Activated CD8-positive, alpha-beta T cell treated with anti-CD3 and anti-CD28 coated beads for 36 hours (primary cell): Measurements from ENCODE around the gene AKAP11. TPM values are rescaled to one million over a fixed set of nuclear protein-coding genes. Genes with fewer than 3 reads are reported as not detected.

Source experiments
- ATAC-seq: fragments of 200-7000 bp; cut with Tn5 transposase; one replicate; pipeline ENCODE4 v1.10.0; 2021; ENCODE audit warnings: mild to moderate bottlenecking, moderate library complexity
- CTCF ChIA-PET: fragments of 350-600 bp; sonication (Branson Sonifier 250); formaldehyde crosslinking; loops from one replicate; lab custom pipeline; 2021; ENCODE audit warnings: antibody characterized with exemption; lab: Charles Lee
- POLR2A ChIA-PET: fragments of 350-600 bp; sonication (Branson Sonifier 250); formaldehyde crosslinking; loops from one replicate; lab custom pipeline; 2021; ENCODE audit warnings: antibody characterized with exemption; lab: Charles Lee
- DNase-seq: peaks from one replicate; pipeline ENCODE4 v3.0.0-alpha.2; 2020
- H3K27ac Mint-ChIP-seq: one replicate; pipeline ENCODE4 v1.8.0; 2021; ENCODE audit warnings: mild to moderate bottlenecking, mixed read lengths
- H3K27me3 Mint-ChIP-seq: one replicate; pipeline ENCODE4 v1.8.0; 2021; ENCODE audit warnings: mixed read lengths
- H3K36me3 Mint-ChIP-seq: one replicate; pipeline ENCODE4 v1.8.0; 2021; ENCODE audit warnings: low read depth, mixed read lengths
- H3K4me1 Mint-ChIP-seq: one replicate; pipeline ENCODE4 v1.8.0; 2021; ENCODE audit warnings: low read depth, mixed read lengths
- H3K4me3 Mint-ChIP-seq: one replicate; pipeline ENCODE4 v1.8.0; 2021; ENCODE audit warnings: mild to moderate bottlenecking, moderate library complexity, mixed read lengths
- H3K9me3 Mint-ChIP-seq: one replicate; pipeline ENCODE4 v1.8.0; 2021; ENCODE audit warnings: mixed read lengths
- CTCF ChIP-seq: fragments of 200-600 bp; IDR thresholded peaks from one replicate; pipeline ENCODE4 v1.8.0; 2022; ENCODE audit warnings: antibody characterized with exemption, mild to moderate bottlenecking
- intact Hi-C: fragments of 100-400 bp; cut with micrococcal nuclease; formaldehyde crosslinking; loops from one replicate; pipeline ENCODE4 v1.10.0; 2022
- total RNA-seq, 2 experiments: library from RNA; stranded (reverse); gene quantifications; one replicate each; pipeline ENCODE4 v1.2.3, GENCODE V29; 2021

The AKAP11 gene
- total RNA-seq, 2 experiments from 2014 or later = 37.0 to 37.5 TPM

GRCh38 chr13:42279080-42279479 is 7.1 kb downstream of the AKAP11 start:
- peak; percentile 66 for DNase-seq
- ChIA-PET CTCF (no interaction called here), POLR2A (interaction anchor here (0.7 kb wide), 1 partner anchor 19 kb away, joined by 3 read pairs; no protein-coding TSS in a partner anchor)
- no peak for TF ChIP-seq CTCF
- H3K27ac Mint-ChIP-seq = no peak overlapping the region
- peak; percentile 46 for ATAC-seq
- no peaks in the 10 kb centered on the region for H3K27me3 Mint-ChIP-seq
- intact Hi-C loops = loop anchor here (5.0 to 10.0 kb wide), 2 partner anchors 48 to 364 kb away; no protein-coding TSS in a partner anchor
- peaks cover 37% of the 10 kb centered on the region for H3K36me3 Mint-ChIP-seq
- no peaks in the 10 kb centered on the region for H3K9me3 Mint-ChIP-seq
- no peak overlapping the region for H3K4me3 Mint-ChIP-seq
- peaks cover 42% of the 10 kb centered on the region for H3K4me1 Mint-ChIP-seq

- H3K4me1 Mint-ChIP-seq = peaks cover 42% of the 10 kb centered on the region
- no peaks in the 10 kb centered on the region for H3K9me3 Mint-ChIP-seq
- no peaks in the 10 kb centered on the region for H3K27me3 Mint-ChIP-seq
Measured at GRCh38 chr13:42279986-42280385, 8.0 kb downstream of the AKAP11 start.

GRCh38 chr13:42280537-42280936 is 8.6 kb downstream of the AKAP11 start:
- no peak for ATAC-seq

More at GRCh38 chr13:42279986-42280385, 8.0 kb downstream of the AKAP11 start:
- TF ChIP-seq CTCF = no peak
- no peak for DNase-seq
- no peak overlapping the region for H3K4me3 Mint-ChIP-seq
- ATAC-seq = no peak
- no peak overlapping the region for H3K27ac Mint-ChIP-seq
- peaks cover 32% of the 10 kb centered on the region for H3K36me3 Mint-ChIP-seq
- intact Hi-C loops = loop anchor here (5.0 to 10.0 kb wide), 2 partner anchors 47 to 365 kb away; no protein-coding TSS in a partner anchor
- POLR2A ChIA-PET = no interaction called here
- CTCF ChIA-PET = no interaction called here

GRCh38 chr13:42283574-42283973 is 11.6 kb downstream of the AKAP11 start:
- peaks cover 36% of the 10 kb centered on the region for H3K4me1 Mint-ChIP-seq
- H3K27ac Mint-ChIP-seq = peak overlapping the region; percentile 25
- ATAC-seq (no peak), DNase-seq (no peak)
- H3K4me3 Mint-ChIP-seq = no peak overlapping the region
- H3K36me3 Mint-ChIP-seq = peaks cover 26% of the 10 kb centered on the region
- no peak for TF ChIP-seq CTCF
- ChIA-PET POLR2A (no interaction called here), CTCF (no interaction called here)
- H3K9me3 Mint-ChIP-seq = no peaks in the 10 kb centered on the region
- H3K27me3 Mint-ChIP-seq = no peaks in the 10 kb centered on the region
- intact Hi-C loops = no loop called here

More at GRCh38 chr13:42280537-42280936, 8.6 kb downstream of the AKAP11 start:
- Mint-ChIP-seq H3K4me3 (no peak overlapping the region), H3K27ac (no peak overlapping the region), H3K36me3 (peaks cover 29% of the 10 kb centered on the region), H3K4me1 (peaks cover 38% of the 10 kb centered on the region), H3K27me3 (no peaks in the 10 kb centered on the region), H3K9me3 (no peaks in the 10 kb centered on the region)
- ChIA-PET CTCF (no interaction called here), POLR2A (no interaction called here)
- intact Hi-C loops = no loop called here
- TF ChIP-seq CTCF = no peak
- DNase-seq = no peak

- DNase-seq (no peak), ATAC-seq (no peak)
- peaks cover 31% of the 10 kb centered on the region for H3K36me3 Mint-ChIP-seq
- no peak for TF ChIP-seq CTCF
- H3K4me3 Mint-ChIP-seq = no peak overlapping the region
- no peaks in the 10 kb centered on the region for H3K27me3 Mint-ChIP-seq
- no peaks in the 10 kb centered on the region for H3K9me3 Mint-ChIP-seq
- intact Hi-C loops = no loop called here
- ChIA-PET POLR2A (no interaction called here), CTCF (interaction anchor here (1.9 kb wide), 1 partner anchor 11 kb away, joined by 5 read pairs; no protein-coding TSS in a partner anchor)
- peaks cover 36% of the 10 kb centered on the region for H3K4me1 Mint-ChIP-seq
- H3K27ac Mint-ChIP-seq = no peak overlapping the region
Measured at GRCh38 chr13:42284068-42284467, 12.1 kb downstream of the AKAP11 start.
